Gastroesophageal sphincter (tissue), 4 donors: ENCODE results near the gene SENP7. TPM values are rescaled to one million over a fixed set of nuclear protein-coding genes. Genes with fewer than 3 reads are reported as not detected.

Experiments
- ATAC-seq: fragments of 150-250 bp; one replicate; pipeline ENCODE4 v1.9.1; 2016; ENCODE audit warnings: mild to moderate bottlenecking, moderate library complexity
- H3K27ac ChIP-seq, 4 donors: fragments of 200-600 bp; sonication (generic) in 3 of 4; 1 replicate in 3 of 4; 2 replicates in 1 of 4; pipeline ENCODE4 v1.5.1; 2016 to 2019
- H3K27me3 ChIP-seq: fragments of 200-600 bp; sonication (generic); one replicate; pipeline ENCODE4 v1.5.1; 2019
- H3K36me3 ChIP-seq, 2 donors: fragments of 200-600 bp; sonication (generic); one replicate each; pipeline ENCODE4 v1.5.1; 2019; ENCODE audit warnings: control low read depth in 1 of 2
- H3K4me1 ChIP-seq, 3 donors: fragments of 200-600 bp; sonication (generic); 1 replicate in 2 of 3; 2 replicates in 1 of 3; pipeline ENCODE4 v1.5.1; 2016 to 2019; ENCODE audit warnings: control low read depth in 2 of 3
- H3K4me3 ChIP-seq, 2 donors: fragments of 200-600 bp; sonication (generic); one replicate each; pipeline ENCODE4 v1.5.1; 2019; ENCODE audit warnings: mild to moderate bottlenecking in 1 of 2, moderate library complexity in 1 of 2
- H3K9me3 ChIP-seq, 3 donors: fragments of 200-600 bp; sonication (generic); one replicate each; pipeline ENCODE4 v1.5.1; 2017 to 2019; ENCODE audit warnings: control low read depth in 2 of 3
- EP300 ChIP-seq: sonication (generic); formaldehyde crosslinking; IDR thresholded peaks from one replicate; pipeline ENCODE4 v1.6.1; 2017; ENCODE audit warnings: antibody characterized with exemption, mild to moderate bottlenecking
- POLR2A ChIP-seq, 2 donors: fragments of 450-650 bp; IDR thresholded peaks; one replicate each; pipeline ENCODE4 v1.6.1; 2017; ENCODE audit warnings: antibody characterized with exemption in 2 of 2, mild to moderate bottlenecking in 2 of 2, moderate library complexity in 1 of 2
- POLR2AphosphoS5 ChIP-seq: sonication (generic); formaldehyde crosslinking; IDR thresholded peaks from one replicate; pipeline ENCODE4 v1.6.1; 2017; ENCODE audit warnings: antibody characterized with exemption
- WGBS, 2 donors: methylation state at CpG; one replicate each; pipeline ENCODE4 v1.1.5; 2018; ENCODE audit warnings: low coverage in 1 of 2; 5-methylcytosine and 5-hydroxymethylcytosine counted together
- total RNA-seq, 4 donors: library from RNA; depleted of rRNA; stranded (reverse); fragments of >200 nt; gene quantifications; one replicate each; pipeline ENCODE4 v1.1.0, GENCODE V29; 2016
- TF ChIP-seq, protein P1 (sequence below), 4 experiments: fragments of 200-600 bp in 2 of 4; fragments of 450-650 bp in 2 of 4; sonication (generic) in 1 of 4; IDR thresholded peaks; one replicate each; pipeline ENCODE4 v1.5.1; 2017 to 2019; ENCODE audit warnings: antibody characterized with exemption in 4 of 4, mild to moderate bottlenecking in 2 of 4, moderate library complexity in 2 of 4

SENP7 gene
- total RNA-seq, 4 donors from 2014 or later: 14.8 to 41.4 (median 23.0) TPM

DNA sequence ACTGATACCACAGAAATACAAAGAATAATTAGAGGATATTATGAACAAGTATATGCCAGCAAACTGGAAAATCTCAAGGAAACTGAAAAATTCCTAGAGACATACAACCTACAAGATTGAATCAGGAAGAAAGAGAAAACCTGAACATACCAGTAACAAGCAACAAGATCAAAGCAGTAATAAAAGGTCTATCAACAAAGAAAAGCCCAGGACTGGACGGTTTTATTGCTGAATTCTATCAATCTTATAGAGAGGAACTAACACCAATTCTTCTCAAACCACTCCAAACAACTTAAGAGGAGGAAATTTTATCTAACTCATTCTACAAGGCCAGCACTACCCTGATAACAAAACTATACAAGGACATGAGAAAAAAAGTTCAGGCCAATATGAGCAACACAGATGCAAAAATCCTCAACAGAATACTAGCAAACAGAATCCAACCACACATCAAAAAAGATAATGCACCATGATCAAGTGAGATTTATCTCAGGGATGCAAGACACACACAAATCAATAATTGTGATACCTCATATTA is 121.5 kb downstream of the SENP7 start:
- Histone ChIP-seq H3K27me3 (no peaks in the 10 kb centered on the region), H3K4me3 (no peak overlapping the region), H3K4me1 (peaks cover 0 to 5% (median 2%) of the 10 kb centered on the region in 3 donors), H3K27ac (no peak overlapping the region), H3K9me3 (peaks cover 0 to 30% (median 0%) of the 10 kb centered on the region in 3 donors), H3K36me3 (peaks cover 0 to 17% of the 10 kb centered on the region in 2 donors)
- no peak for TF ChIP-seq POLR2A (IDR thresholded peaks at IDR 0.05)
- TF ChIP-seq POLR2AphosphoS5: no peak
- TF ChIP-seq EP300: no peak
- TF ChIP-seq, protein P1, sequence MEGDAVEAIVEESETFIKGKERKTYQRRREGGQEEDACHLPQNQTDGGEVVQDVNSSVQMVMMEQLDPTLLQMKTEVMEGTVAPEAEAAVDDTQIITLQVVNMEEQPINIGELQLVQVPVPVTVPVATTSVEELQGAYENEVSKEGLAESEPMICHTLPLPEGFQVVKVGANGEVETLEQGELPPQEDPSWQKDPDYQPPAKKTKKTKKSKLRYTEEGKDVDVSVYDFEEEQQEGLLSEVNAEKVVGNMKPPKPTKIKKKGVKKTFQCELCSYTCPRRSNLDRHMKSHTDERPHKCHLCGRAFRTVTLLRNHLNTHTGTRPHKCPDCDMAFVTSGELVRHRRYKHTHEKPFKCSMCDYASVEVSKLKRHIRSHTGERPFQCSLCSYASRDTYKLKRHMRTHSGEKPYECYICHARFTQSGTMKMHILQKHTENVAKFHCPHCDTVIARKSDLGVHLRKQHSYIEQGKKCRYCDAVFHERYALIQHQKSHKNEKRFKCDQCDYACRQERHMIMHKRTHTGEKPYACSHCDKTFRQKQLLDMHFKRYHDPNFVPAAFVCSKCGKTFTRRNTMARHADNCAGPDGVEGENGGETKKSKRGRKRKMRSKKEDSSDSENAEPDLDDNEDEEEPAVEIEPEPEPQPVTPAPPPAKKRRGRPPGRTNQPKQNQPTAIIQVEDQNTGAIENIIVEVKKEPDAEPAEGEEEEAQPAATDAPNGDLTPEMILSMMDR (IDR thresholded peaks at IDR 0.05): no peak
- WGBS, 2 donors: 75 to 90% methylated on average over 1 of the region's 1 CpG
- ATAC-seq: no peak

DNA sequence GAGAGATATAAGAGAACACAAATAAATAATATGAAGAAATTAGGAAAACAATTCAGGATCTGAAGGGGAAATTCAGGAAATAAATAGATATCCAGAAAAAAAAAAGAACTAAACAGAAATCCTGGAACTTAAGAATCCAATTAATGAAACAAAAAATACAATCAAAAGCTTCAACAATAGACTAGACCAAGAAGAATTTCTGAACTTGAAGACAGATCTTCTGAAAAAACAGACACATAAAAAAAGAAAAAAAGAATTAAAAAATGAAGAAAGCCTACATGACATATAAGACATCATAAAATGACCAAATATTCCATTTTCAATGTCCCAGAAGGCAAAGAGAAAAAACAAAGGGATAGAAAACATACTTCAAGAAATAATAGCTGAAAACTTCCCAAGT is 124.3 kb downstream of the SENP7 start:
- H3K27me3 ChIP-seq: no peaks in the 10 kb centered on the region

DNA sequence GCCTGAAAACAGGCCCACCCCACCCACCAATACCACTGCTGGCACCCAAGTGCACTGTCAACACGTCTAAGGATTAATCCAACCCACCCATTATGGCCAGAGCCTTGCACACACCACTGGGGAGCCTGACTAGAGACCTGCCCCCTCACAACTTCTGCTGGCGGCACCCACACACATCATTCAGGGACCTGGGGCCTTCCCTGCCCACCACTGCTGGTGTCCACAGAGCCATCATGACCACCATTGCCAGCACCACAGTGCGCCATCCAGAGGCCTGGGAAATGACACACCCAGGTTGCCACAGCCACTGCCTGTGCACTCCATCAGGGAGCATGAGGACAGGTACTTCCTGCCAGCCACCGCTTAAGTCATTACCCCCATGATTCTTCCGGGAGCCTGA is 125.7 kb downstream of the SENP7 start:
- Histone ChIP-seq H3K36me3 (no peaks in the 10 kb centered on the region), H3K9me3 (peaks cover 0 to 19% (median 0%) of the 10 kb centered on the region in 3 donors), H3K4me1 (peaks cover 0 to 37% (median 5%) of the 10 kb centered on the region in 3 donors), H3K27me3 (no peaks in the 10 kb centered on the region), H3K27ac (no peak overlapping the region), H3K4me3 (no peak overlapping the region)
- ATAC-seq: no peak
- WGBS, 2 donors: 100% methylated on average over 2 of the region's 5 CpGs; no CpG with 5 or more reads in 1 of the 2 donors
- TF ChIP-seq POLR2A (IDR thresholded peaks at IDR 0.05): no peak
- no peak for TF ChIP-seq EP300
- TF ChIP-seq POLR2AphosphoS5: no peak
- TF ChIP-seq, protein P1 (IDR thresholded peaks at IDR 0.05): no peak

More for the DNA sequence above, 124.3 kb downstream of the SENP7 start:
- TF ChIP-seq POLR2AphosphoS5: no peak
- no peak for TF ChIP-seq EP300
- TF ChIP-seq, protein P1 (IDR thresholded peaks at IDR 0.05): no peak
- no peak for TF ChIP-seq POLR2A (IDR thresholded peaks at IDR 0.05)
- Histone ChIP-seq H3K9me3 (peaks cover 0 to 30% (median 0%) of the 10 kb centered on the region in 3 donors), H3K36me3 (peaks cover 0 to 7% of the 10 kb centered on the region in 2 donors), H3K4me1 (peaks cover 0 to 24% (median 5%) of the 10 kb centered on the region in 3 donors), H3K4me3 (no peak overlapping the region), H3K27ac (no peak overlapping the region)
- no peak for ATAC-seq

DNA sequence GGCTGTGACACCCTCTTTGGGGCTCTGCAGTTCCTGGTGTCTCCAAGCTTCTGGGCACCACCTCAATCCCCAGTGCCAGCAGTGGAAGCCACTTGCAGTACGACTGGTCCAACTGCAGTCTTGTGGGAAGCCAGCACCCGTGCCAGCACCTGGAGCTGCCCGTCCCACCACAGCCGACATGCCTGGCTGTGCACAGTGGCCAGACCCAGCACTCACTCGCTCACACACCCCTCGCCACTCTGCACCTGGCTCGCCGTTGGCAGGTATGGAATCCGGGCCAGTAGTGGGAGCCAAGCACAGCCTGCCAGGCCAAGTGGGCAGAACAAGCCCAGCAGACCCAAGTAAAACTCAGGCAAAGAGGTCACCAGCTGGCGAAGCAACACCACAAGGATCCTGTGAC is 128.6 kb downstream of the SENP7 start:
- Histone ChIP-seq H3K27me3 (no peaks in the 10 kb centered on the region), H3K36me3 (no peaks in the 10 kb centered on the region), H3K4me3 (no peak overlapping the region), H3K4me1 (peaks cover 0 to 42% (median 5%) of the 10 kb centered on the region in 3 donors), H3K9me3 (peaks cover 0 to 15% (median 0%) of the 10 kb centered on the region in 3 donors), H3K27ac (no peak overlapping the region)
- 100% methylated on average over 4 of the region's 10 CpGs; no CpG with 5 or more reads in 1 of the 2 donors for WGBS, 2 donors
- no peak for ATAC-seq
- TF ChIP-seq, protein P1 (IDR thresholded peaks at IDR 0.05): no peak
- TF ChIP-seq POLR2AphosphoS5 (no peak), EP300 (no peak), POLR2A (IDR thresholded peaks at IDR 0.05) (no peak)

DNA sequence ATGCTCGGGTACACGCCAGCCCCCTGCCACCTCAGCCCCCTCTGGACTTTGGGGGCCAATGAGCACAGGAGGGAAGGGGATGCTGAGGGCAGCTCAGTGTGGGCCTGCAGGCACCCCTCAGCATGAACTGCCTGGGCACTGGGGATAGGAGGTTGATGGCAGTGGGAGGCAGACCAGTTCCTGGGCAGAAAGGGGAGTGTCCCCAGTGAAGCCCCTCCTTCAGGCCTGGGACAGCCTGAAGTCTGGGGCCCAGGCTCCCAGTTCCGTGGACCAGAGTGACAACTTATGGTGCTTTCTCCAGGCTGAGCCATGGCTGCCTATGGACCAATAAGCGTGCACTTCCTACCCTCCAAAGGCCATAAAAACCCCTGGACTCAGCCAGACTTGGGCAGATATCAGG is 129.4 kb downstream of the SENP7 start:
- H3K36me3 ChIP-seq: no peaks in the 10 kb centered on the region

More for the DNA sequence above, 129.4 kb downstream of the SENP7 start:
- Histone ChIP-seq H3K9me3 (peaks cover 0 to 8% (median 0%) of the 10 kb centered on the region in 3 donors), H3K4me1 (peaks cover 0 to 42% (median 5%) of the 10 kb centered on the region in 3 donors), H3K27ac (no peak overlapping the region), H3K27me3 (no peaks in the 10 kb centered on the region), H3K4me3 (no peak overlapping the region)
- 100% methylated on average over 1 of the region's 4 CpGs; no CpG with 5 or more reads in 1 of the 2 donors for WGBS, 2 donors
- ATAC-seq: no peak
- TF ChIP-seq, protein P1 (IDR thresholded peaks at IDR 0.05): no peak
- no peak for TF ChIP-seq POLR2A (IDR thresholded peaks at IDR 0.05)
- TF ChIP-seq POLR2AphosphoS5: no peak
- TF ChIP-seq EP300: no peak
